Measurements from ENCODE around the gene PCCA.

- TF ChIP-seq CTCF (conservative IDR thresholded peaks at IDR 0.05; ENCODE audit: low read depth in 2 of 2) = no peak
- TF ChIP-seq REST (IDR thresholded peaks at IDR 0.05; ENCODE audit: unreplicated experiment) = no peak
- no peak for TF ChIP-seq POLR2AphosphoS5 (IDR thresholded peaks at IDR 0.05; ENCODE audit: low read depth)
- TF ChIP-seq EZH2phosphoT487 (IDR thresholded peaks at IDR 0.05; ENCODE audit: unreplicated experiment) = no peak
Measured at GRCh38 chr13:100304229-100304628, 215.3 kb downstream of the PCCA start.

Measured in GM23338 (cell line).